Subcutaneous abdominal adipose tissue (tissue), 5 donors: ENCODE data around the gene IMPG2.

Source experiments
- H3K27ac ChIP-seq: one replicate; pipeline ENCODE4 v1.7.0; 2013; ENCODE audit warnings: low read depth, mild to moderate bottlenecking, inconsistent platforms, low read length, moderate library complexity
- H3K27me3 ChIP-seq, 5 donors: one replicate each; pipeline ENCODE4 v1.7.0; 2013; ENCODE audit warnings: low read length in 5 of 5, inconsistent platforms in 1 of 5; ENCODE audit not compliant: control insufficient read depth in 5 of 5, insufficient read depth in 4 of 5
- H3K36me3 ChIP-seq, 5 donors: one replicate each; pipeline ENCODE4 v1.7.0; 2013; ENCODE audit warnings: low read length in 5 of 5; ENCODE audit not compliant: control insufficient read depth in 5 of 5, insufficient read depth in 5 of 5
- H3K4me1 ChIP-seq, 5 donors: one replicate each; pipeline ENCODE4 v1.7.0; 2013; ENCODE audit warnings: low read length in 5 of 5, mild to moderate bottlenecking in 3 of 5, moderate library complexity in 1 of 5; ENCODE audit not compliant: control insufficient read depth in 5 of 5, insufficient read depth in 5 of 5
- H3K4me3 ChIP-seq, 5 donors: one replicate each; pipeline ENCODE4 v1.7.0; 2013; ENCODE audit warnings: low read length in 5 of 5, low read depth in 1 of 5
- H3K9ac ChIP-seq, 5 donors: one replicate each; pipeline ENCODE4 v1.7.0; 2013; ENCODE audit warnings: low read length in 5 of 5, mild to moderate bottlenecking in 4 of 5, moderate library complexity in 3 of 5
- H3K9me3 ChIP-seq, 5 donors: one replicate each; pipeline ENCODE4 v1.7.0; 2013; ENCODE audit warnings: low read length in 5 of 5; ENCODE audit not compliant: control insufficient read depth in 5 of 5
- donor health status: healthy.
- donor health status: healthy.
- donor health status: healthy.
- donor health status: healthy.
- donor health status: healthy.

IMPG2 gene

GRCh38 chr3:101219842-101220560, 100.4 kb downstream of the IMPG2 start:
- no peaks in the 10 kb centered on the region for H3K27me3 ChIP-seq
- no peaks in the 10 kb centered on the region for H3K36me3 ChIP-seq
- H3K27ac ChIP-seq = no peak overlapping the region
- no peak overlapping the region for H3K4me3 ChIP-seq
- no peaks in the 10 kb centered on the region for H3K4me1 ChIP-seq
- H3K9ac ChIP-seq = no peak overlapping the region
- H3K9me3 ChIP-seq = peaks cover 0 to 7% (median 0%) of the 10 kb centered on the region in 5 donors

GRCh38 chr3:101217472-101218245, 102.7 kb downstream of the IMPG2 start:
- Histone ChIP-seq H3K27me3 (no peaks in the 10 kb centered on the region), H3K27ac (peak overlapping the region; percentile 15)

GRCh38 chr3:101216710-101217465, 103.5 kb downstream of the IMPG2 start:
- H3K27me3 ChIP-seq = no peaks in the 10 kb centered on the region
- H3K4me3 ChIP-seq = no peak overlapping the region
- no peak overlapping the region for H3K9ac ChIP-seq
- peaks cover 0 to 12% (median 2%) of the 10 kb centered on the region in 5 donors for H3K9me3 ChIP-seq
- H3K27ac ChIP-seq = peak overlapping the region; percentile 15
- no peaks in the 10 kb centered on the region for H3K36me3 ChIP-seq
- no peaks in the 10 kb centered on the region for H3K4me1 ChIP-seq

More at GRCh38 chr3:101217472-101218245, 102.7 kb downstream of the IMPG2 start:
- Histone ChIP-seq H3K4me1 (no peaks in the 10 kb centered on the region), H3K9ac (no peak overlapping the region), H3K36me3 (no peaks in the 10 kb centered on the region), H3K4me3 (no peak overlapping the region), H3K9me3 (peaks cover 0 to 12% (median 2%) of the 10 kb centered on the region in 5 donors)

- Histone ChIP-seq H3K4me3 (no peak overlapping the region), H3K4me1 (no peaks in the 10 kb centered on the region), H3K27me3 (no peaks in the 10 kb centered on the region), H3K27ac (no peak overlapping the region), H3K9ac (no peak overlapping the region), H3K36me3 (no peaks in the 10 kb centered on the region), H3K9me3 (peaks cover 0 to 6% (median 2%) of the 10 kb centered on the region in 5 donors)
Observed at GRCh38 chr3:101212730-101213129, 107.6 kb downstream of the IMPG2 start.

- H3K27ac ChIP-seq = no peak overlapping the region
- H3K27me3 ChIP-seq = no peaks in the 10 kb centered on the region
- no peak overlapping the region for H3K9ac ChIP-seq
- peaks cover 0 to 14% (median 6%) of the 10 kb centered on the region in 5 donors for H3K4me1 ChIP-seq
- H3K36me3 ChIP-seq = no peaks in the 10 kb centered on the region
- no peaks in the 10 kb centered on the region for H3K9me3 ChIP-seq
- no peak overlapping the region for H3K4me3 ChIP-seq
Observed at GRCh38 chr3:101204246-101204645, 116.1 kb downstream of the IMPG2 start.

GRCh38 chr3:101203411-101203810, 117.0 kb downstream of the IMPG2 start:
- H3K27ac ChIP-seq = no peak overlapping the region
- H3K9ac ChIP-seq = no peak overlapping the region
- H3K4me1 ChIP-seq = peaks cover 0 to 14% (median 6%) of the 10 kb centered on the region in 5 donors
- H3K27me3 ChIP-seq = no peaks in the 10 kb centered on the region
- no peak overlapping the region for H3K4me3 ChIP-seq
- H3K9me3 ChIP-seq = no peaks in the 10 kb centered on the region
- no peaks in the 10 kb centered on the region for H3K36me3 ChIP-seq

GRCh38 chr3:101202640-101203039, 117.7 kb downstream of the IMPG2 start:
- H3K36me3 ChIP-seq = no peaks in the 10 kb centered on the region

GRCh38 chr3:101200461-101200860, 119.9 kb downstream of the IMPG2 start:
- Histone ChIP-seq H3K9me3 (no peaks in the 10 kb centered on the region), H3K4me3 (no peak overlapping the region), H3K4me1 (peaks cover 0 to 14% (median 6%) of the 10 kb centered on the region in 5 donors), H3K27ac (no peak overlapping the region), H3K36me3 (no peaks in the 10 kb centered on the region), H3K9ac (no peak overlapping the region), H3K27me3 (no peaks in the 10 kb centered on the region)

More at GRCh38 chr3:101202640-101203039, 117.7 kb downstream of the IMPG2 start:
- Histone ChIP-seq H3K4me3 (no peak overlapping the region), H3K9me3 (no peaks in the 10 kb centered on the region), H3K27me3 (no peaks in the 10 kb centered on the region), H3K27ac (no peak overlapping the region), H3K9ac (no peak overlapping the region), H3K4me1 (peaks cover 0 to 14% (median 6%) of the 10 kb centered on the region in 5 donors)

GRCh38 chr3:101195951-101196713, 124.2 kb downstream of the IMPG2 start:
- Histone ChIP-seq H3K27ac (no peak overlapping the region), H3K4me1 (peaks cover 0 to 13% (median 6%) of the 10 kb centered on the region in 5 donors), H3K9me3 (no peaks in the 10 kb centered on the region), H3K27me3 (no peaks in the 10 kb centered on the region), H3K9ac (no peak overlapping the region), H3K4me3 (no peak overlapping the region), H3K36me3 (no peaks in the 10 kb centered on the region)
